Measurements from ENCODE around the gene STRN3.
"Not testable (repeated sequence)": the region's sequence is repeated elsewhere in the genome, so short reads cannot be mapped to it uniquely, and the experiment has no call there.

GRCh38 chr14:30967364-30968098 lies 58.6 kb downstream of the STRN3 start:
- not testable (repeated sequence) for TF ChIP-seq POLR2A, TAF1, POLR2AphosphoS5 (IDR thresholded peaks at IDR 0.05; ENCODE audit: low read depth, low read length)

Measured in GM12891 (cell line).